ENCODE measurements around the gene CLIC3.

CLIC3 gene

GRCh38 chr9:137015976-137016375 lies 19.6 kb upstream of the CLIC3 start:
- DNase-seq (ENCODE audit: low read depth) = no peak
- TF ChIP-seq CTCF (IDR thresholded peaks at IDR 0.05; ENCODE audit: insufficient read depth, low read depth, low read length, missing control alignments) = no peak
- no peak overlapping the region for H3K4me3 ChIP-seq (ENCODE audit: low read depth, low read length)

GRCh38 chr9:137015540-137015930 lies 19.2 kb upstream of the CLIC3 start:
- no peak for TF ChIP-seq CTCF (IDR thresholded peaks at IDR 0.05; ENCODE audit: insufficient read depth, low read depth, low read length, missing control alignments)
- DNase-seq (ENCODE audit: low read depth) = no peak

GRCh38 chr9:137014776-137015539 lies 18.6 kb upstream of the CLIC3 start:
- TF ChIP-seq CTCF (IDR thresholded peaks at IDR 0.05; ENCODE audit: insufficient read depth, low read depth, low read length, missing control alignments) = no peak
- DNase-seq (ENCODE audit: low read depth) = no peak
- H3K4me3 ChIP-seq (ENCODE audit: low read depth, low read length) = no peak overlapping the region

More at GRCh38 chr9:137015540-137015930, 19.2 kb upstream of the CLIC3 start:
- H3K4me3 ChIP-seq (ENCODE audit: low read depth, low read length) = no peak overlapping the region

GRCh38 chr9:137014166-137014565 lies 17.8 kb upstream of the CLIC3 start:
- TF ChIP-seq CTCF (IDR thresholded peaks at IDR 0.05; ENCODE audit: insufficient read depth, low read depth, low read length, missing control alignments) = no peak
- DNase-seq (ENCODE audit: low read depth) = no peak
- H3K4me3 ChIP-seq (ENCODE audit: low read depth, low read length) = no peak overlapping the region

- H3K4me3 ChIP-seq (ENCODE audit: low read depth, low read length) = no peak overlapping the region
- no peak for TF ChIP-seq CTCF (IDR thresholded peaks at IDR 0.05; ENCODE audit: insufficient read depth, low read depth, low read length, missing control alignments)
- no peak for DNase-seq (ENCODE audit: low read depth)
These were observed 17.2 kb upstream of the CLIC3 start for GRCh38 chr9:137013571-137013940.

GRCh38 chr9:137012694-137013570 lies 16.6 kb upstream of the CLIC3 start:
- TF ChIP-seq CTCF (IDR thresholded peaks at IDR 0.05; ENCODE audit: insufficient read depth, low read depth, low read length, missing control alignments) = no peak
- no peak for DNase-seq (ENCODE audit: low read depth)
- H3K4me3 ChIP-seq (ENCODE audit: low read depth, low read length) = no peak overlapping the region

Data from GM12865 (cell line).